Measurements from ENCODE around the gene CFAP47.

GRCh38 chrX:36388901-36389300, 469.4 kb downstream of the CFAP47 start:
- no peak for TF ChIP-seq TAF1 (IDR thresholded peaks at IDR 0.05; ENCODE audit: borderline replicate concordance, insufficient read depth, low read length)
- no peak for TF ChIP-seq REST (IDR thresholded peaks at IDR 0.05; ENCODE audit: insufficient read depth in 1 of 2, low read depth in 2 of 2, low read length in 2 of 2)
- no peak for TF ChIP-seq POLR2AphosphoS5 (IDR thresholded peaks at IDR 0.05; ENCODE audit: low read depth, low read length)
- no peak for TF ChIP-seq SIN3A (IDR thresholded peaks at IDR 0.05; ENCODE audit: borderline replicate concordance, insufficient read depth, low read length)
- TF ChIP-seq FOXP2 (optimal IDR thresholded peaks at IDR 0.05; ENCODE audit: borderline replicate concordance, extremely low read depth, extremely low read length, insufficient read depth) = no peak
